CD4-positive, CD25-positive, alpha-beta regulatory T cell (primary cell): Measurements from ENCODE around the gene KIAA0408. TPM values are rescaled to one million over a fixed set of nuclear protein-coding genes. Genes with fewer than 3 reads are reported as not detected.

Experiments
- ATAC-seq, 2 donors: fragments of 150-1000 bp; cut with Tn5 transposase; one replicate each; pipeline ENCODE4 v1.10.0; 2021; ENCODE audit warnings: low read depth in 2 of 2, moderate number of reproducible peaks in 2 of 2, moderate library complexity in 1 of 2
- DNase-seq, 3 donors: peaks; one replicate each; pipeline versions ENCODE4 v3.0.0 to v3.0.0-alpha.2; 2012 to 2022; ENCODE audit warnings: mixed read lengths in 1 of 3
- H3K27ac ChIP-seq: one replicate; pipeline ENCODE4 v1.7.0; 2013; ENCODE audit warnings: mild to moderate bottlenecking, low read length; ENCODE audit not compliant: insufficient read depth, poor library complexity, severe bottlenecking
- H3K27me3 ChIP-seq: one replicate; pipeline ENCODE4 v1.7.0; 2013; ENCODE audit warnings: low read length; ENCODE audit not compliant: control insufficient read depth, insufficient read depth
- H3K36me3 ChIP-seq: one replicate; pipeline ENCODE4 v1.7.0; 2013; ENCODE audit warnings: mild to moderate bottlenecking, low read length, moderate library complexity; ENCODE audit not compliant: control insufficient read depth, insufficient read depth
- H3K4me1 ChIP-seq: 2 replicates; pipeline ENCODE4 v1.7.0; 2013; ENCODE audit warnings: mild to moderate bottlenecking, low read length; ENCODE audit not compliant: insufficient read depth, control insufficient read depth, poor library complexity, severe bottlenecking
- H3K4me3 ChIP-seq: one replicate; pipeline ENCODE4 v1.7.0; 2013; ENCODE audit warnings: low read depth, mild to moderate bottlenecking, low read length, moderate library complexity
- H3K9me3 ChIP-seq, 2 experiments: 1 replicate in 1 of 2; 2 replicates in 1 of 2; pipeline ENCODE4 v1.7.0; 2013; ENCODE audit warnings: low read length in 2 of 2, mild to moderate bottlenecking in 1 of 2, moderate library complexity in 1 of 2; ENCODE audit not compliant: control insufficient read depth in 2 of 2
- H3K27ac Mint-ChIP-seq, 3 donors: one replicate each; pipeline ENCODE4 v1.8.0; 2020 to 2022; ENCODE audit warnings: mild to moderate bottlenecking in 3 of 3, mixed read lengths in 3 of 3, moderate library complexity in 2 of 3
- H3K27me3 Mint-ChIP-seq: one replicate; pipeline ENCODE4 v1.8.0; 2022; ENCODE audit warnings: mild to moderate bottlenecking, mixed read lengths
- H3K36me3 Mint-ChIP-seq: one replicate; pipeline ENCODE4 v1.8.0; 2020; ENCODE audit warnings: mixed read lengths
- H3K4me1 Mint-ChIP-seq, 4 donors: one replicate each; pipeline ENCODE4 v1.8.0; 2020 to 2022; ENCODE audit warnings: mixed read lengths in 4 of 4, mild to moderate bottlenecking in 1 of 4
- H3K4me3 Mint-ChIP-seq, 4 donors: one replicate each; pipeline ENCODE4 v1.8.0; 2020 to 2022; ENCODE audit warnings: mild to moderate bottlenecking in 4 of 4, mixed read lengths in 4 of 4, moderate library complexity in 3 of 4
- H3K9me3 Mint-ChIP-seq, 7 donors: one replicate each; pipeline ENCODE4 v1.8.0; 2020 to 2022; ENCODE audit warnings: mixed read lengths in 7 of 7, mild to moderate bottlenecking in 3 of 7, moderate library complexity in 2 of 7
- polyA plus RNA-seq, 4 donors: library from polyadenylated mRNA; unstranded; fragments of 300-500 nt; fragmentation: Illumina TruSeq; gene quantifications; one replicate each; pipeline ENCODE4 v1.2.3, GENCODE V29; 2021
- total RNA-seq: library from RNA; stranded (reverse); gene quantifications from one replicate; pipeline ENCODE4 v1.2.3, GENCODE V29; 2022

Gene KIAA0408
- total and polyA plus RNA-seq, 5 donors from 2014 or later, result 0.24 to 5.8 (median 0.67) TPM; not detected in 1

DNA sequence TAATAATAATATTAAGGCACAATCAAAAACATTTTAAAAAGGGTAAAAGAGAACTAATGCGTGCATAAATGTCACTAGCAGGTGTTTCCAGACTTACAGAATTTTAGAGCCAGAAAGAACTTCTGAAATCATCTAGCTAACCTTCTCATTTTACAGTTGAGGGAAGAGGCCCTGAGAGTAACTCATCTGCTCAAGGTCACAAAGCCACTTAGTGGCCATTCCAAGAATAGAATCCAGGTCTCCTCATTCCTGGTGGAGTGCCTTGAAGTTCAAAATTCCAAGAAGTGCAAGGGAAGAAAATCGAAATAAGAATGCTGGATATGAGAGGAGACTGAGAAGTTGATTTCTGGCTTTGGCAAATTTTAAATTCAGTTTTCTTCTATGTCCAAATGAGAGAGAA lies 3.2 kb upstream of the KIAA0408 start:
- Histone ChIP-seq H3K4me1 (no peaks in the 10 kb centered on the region), H3K36me3 (no peaks in the 10 kb centered on the region), H3K27ac (no peak overlapping the region), H3K9me3 (no peaks in the 10 kb centered on the region), H3K27me3 (no peaks in the 10 kb centered on the region), H3K4me3 (no peak overlapping the region)
- H3K4me3 Mint-ChIP-seq, result no peak overlapping the region
- peaks cover 4% of the 10 kb centered on the region for H3K27me3 Mint-ChIP-seq
- DNase-seq (no peak), ATAC-seq (no peak)
- H3K27ac Mint-ChIP-seq, result no peak overlapping the region
- no peaks in the 10 kb centered on the region for H3K9me3 Mint-ChIP-seq
- H3K4me1 Mint-ChIP-seq, result peaks cover 0 to 5% (median 0%) of the 10 kb centered on the region in 4 donors
- H3K36me3 Mint-ChIP-seq, result no peaks in the 10 kb centered on the region

DNA sequence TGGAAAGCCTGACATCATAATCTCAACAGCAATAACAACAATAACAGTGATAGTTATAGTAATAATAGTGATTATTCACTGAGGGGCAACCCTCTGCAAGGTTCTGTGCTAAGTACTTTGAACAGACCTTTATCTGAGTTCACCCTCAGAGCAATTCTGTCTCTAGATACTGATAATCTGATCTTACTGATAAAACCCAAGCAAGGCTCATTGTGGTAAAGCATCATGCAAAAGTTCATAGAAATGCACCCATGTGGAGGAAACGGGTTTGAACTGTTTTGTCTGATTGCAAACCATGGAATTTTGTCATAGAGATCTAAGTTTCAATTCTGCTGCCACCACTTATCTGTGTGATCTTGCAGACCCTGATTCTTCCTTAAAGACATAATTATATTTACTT lies 1.3 kb upstream of the KIAA0408 start:
- no peak overlapping the region for H3K27ac ChIP-seq
- H3K36me3 ChIP-seq, result no peaks in the 10 kb centered on the region
- Mint-ChIP-seq H3K36me3 (no peaks in the 10 kb centered on the region), H3K9me3 (no peaks in the 10 kb centered on the region), H3K4me1 (peaks cover 0 to 5% (median 0%) of the 10 kb centered on the region in 4 donors), H3K27ac (no peak overlapping the region), H3K4me3 (no peak overlapping the region), H3K27me3 (peaks cover 4% of the 10 kb centered on the region)
- H3K9me3 ChIP-seq, result no peaks in the 10 kb centered on the region
- DNase-seq (no peak), ATAC-seq (no peak)
- no peak overlapping the region for H3K4me3 ChIP-seq
- no peaks in the 10 kb centered on the region for H3K27me3 ChIP-seq
- no peaks in the 10 kb centered on the region for H3K4me1 ChIP-seq

DNA sequence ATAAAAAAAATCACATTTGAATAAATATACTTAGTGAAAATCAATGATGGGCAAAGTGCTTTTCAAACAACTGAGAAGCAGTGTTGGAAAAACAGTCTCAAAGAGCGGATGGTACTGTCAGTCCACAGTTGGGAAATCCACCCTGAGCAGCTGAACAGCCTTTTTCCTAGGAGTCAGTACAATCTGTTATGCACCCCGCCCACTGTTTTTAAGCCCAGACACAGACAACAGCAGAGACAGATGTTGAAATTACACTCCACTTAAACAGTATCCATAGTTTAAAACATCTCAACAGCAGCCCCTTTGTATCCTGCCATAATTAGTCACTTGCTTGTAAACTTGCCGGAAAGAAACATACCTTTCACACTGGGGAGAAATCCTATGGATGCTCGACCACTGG lies 372 bp downstream of the KIAA0408 start:
- H3K27me3 ChIP-seq, result no peaks in the 10 kb centered on the region
- no peak for DNase-seq
- H3K36me3 Mint-ChIP-seq, result no peaks in the 10 kb centered on the region
- H3K9me3 ChIP-seq, result no peaks in the 10 kb centered on the region
- H3K36me3 ChIP-seq, result no peaks in the 10 kb centered on the region
- H3K9me3 Mint-ChIP-seq, result no peaks in the 10 kb centered on the region
- no peak for ATAC-seq
- no peak overlapping the region for H3K27ac Mint-ChIP-seq
- H3K4me1 Mint-ChIP-seq, result peaks cover 0 to 5% (median 0%) of the 10 kb centered on the region in 4 donors
- H3K27me3 Mint-ChIP-seq, result peaks cover 4% of the 10 kb centered on the region
- no peak overlapping the region for H3K27ac ChIP-seq
- H3K4me1 ChIP-seq, result no peaks in the 10 kb centered on the region
- H3K4me3 ChIP-seq, result no peak overlapping the region
- no peak overlapping the region for H3K4me3 Mint-ChIP-seq

DNA sequence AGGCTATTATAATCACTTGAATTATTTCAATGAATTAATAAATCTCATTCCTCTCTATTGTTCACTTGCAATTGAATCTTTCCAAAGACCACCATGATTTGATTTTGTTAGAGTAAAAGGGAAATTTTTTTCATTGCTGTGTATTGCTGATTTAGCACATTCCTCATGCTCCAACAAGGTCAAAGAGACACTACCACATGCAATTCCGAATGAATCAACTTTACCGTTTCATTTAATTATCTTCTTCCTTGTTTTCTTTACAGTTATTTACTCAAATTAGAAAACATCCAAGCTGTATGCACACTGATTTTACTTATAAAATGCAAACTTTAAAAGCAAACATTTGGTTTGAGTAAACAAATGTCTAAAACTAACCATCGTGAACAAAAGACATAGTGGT lies 967 bp downstream of the KIAA0408 start:
- Mint-ChIP-seq H3K4me3 (no peak overlapping the region), H3K36me3 (no peaks in the 10 kb centered on the region), H3K9me3 (no peaks in the 10 kb centered on the region), H3K27me3 (peaks cover 4% of the 10 kb centered on the region), H3K27ac (no peak overlapping the region), H3K4me1 (peaks cover 0 to 5% (median 0%) of the 10 kb centered on the region in 4 donors)
- no peaks in the 10 kb centered on the region for H3K36me3 ChIP-seq
- ATAC-seq (no peak), DNase-seq (no peak)
- H3K9me3 ChIP-seq, result no peaks in the 10 kb centered on the region
- H3K4me3 ChIP-seq, result no peak overlapping the region
- H3K27me3 ChIP-seq, result no peaks in the 10 kb centered on the region
- no peaks in the 10 kb centered on the region for H3K4me1 ChIP-seq
- H3K27ac ChIP-seq, result no peak overlapping the region

DNA sequence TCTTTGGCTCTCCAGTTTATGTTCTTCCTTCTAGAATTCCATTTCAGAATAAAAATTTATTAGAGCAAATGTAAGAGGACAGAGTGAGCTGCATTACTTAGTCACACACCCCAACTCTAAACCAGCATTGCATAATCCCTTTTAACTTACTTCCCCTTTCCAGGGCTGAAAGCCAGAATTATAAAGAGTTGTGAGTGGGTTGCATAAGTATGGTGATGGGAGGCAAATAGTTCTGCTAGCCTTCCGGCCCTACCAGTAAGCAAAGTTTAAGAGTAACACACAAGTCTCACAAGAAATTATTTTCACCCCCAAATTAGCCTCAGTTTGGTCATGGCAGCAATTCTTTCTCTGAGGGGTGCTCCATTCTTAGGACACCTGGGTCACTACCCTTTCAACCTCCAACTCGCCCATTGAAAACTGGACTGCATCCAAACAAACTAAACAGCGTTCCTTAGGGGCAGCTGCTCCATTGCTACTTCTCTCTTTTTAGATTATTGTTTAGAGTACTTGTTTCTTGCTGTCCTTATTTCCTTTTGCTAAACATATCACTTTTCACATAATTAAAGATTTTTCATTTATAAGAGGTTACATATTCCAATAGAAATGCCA lies 1.6 kb downstream of the KIAA0408 start:
- Mint-ChIP-seq H3K27me3 (peaks cover 4% of the 10 kb centered on the region), H3K9me3 (no peaks in the 10 kb centered on the region), H3K27ac (no peak overlapping the region), H3K36me3 (no peaks in the 10 kb centered on the region), H3K4me1 (peaks cover 0 to 5% (median 0%) of the 10 kb centered on the region in 4 donors), H3K4me3 (no peak overlapping the region)
- no peak overlapping the region for H3K27ac ChIP-seq
- ATAC-seq (no peak), DNase-seq (no peak)
- no peak overlapping the region for H3K4me3 ChIP-seq
- no peaks in the 10 kb centered on the region for H3K9me3 ChIP-seq
- no peaks in the 10 kb centered on the region for H3K27me3 ChIP-seq
- H3K4me1 ChIP-seq, result no peaks in the 10 kb centered on the region
- H3K36me3 ChIP-seq, result no peaks in the 10 kb centered on the region

DNA sequence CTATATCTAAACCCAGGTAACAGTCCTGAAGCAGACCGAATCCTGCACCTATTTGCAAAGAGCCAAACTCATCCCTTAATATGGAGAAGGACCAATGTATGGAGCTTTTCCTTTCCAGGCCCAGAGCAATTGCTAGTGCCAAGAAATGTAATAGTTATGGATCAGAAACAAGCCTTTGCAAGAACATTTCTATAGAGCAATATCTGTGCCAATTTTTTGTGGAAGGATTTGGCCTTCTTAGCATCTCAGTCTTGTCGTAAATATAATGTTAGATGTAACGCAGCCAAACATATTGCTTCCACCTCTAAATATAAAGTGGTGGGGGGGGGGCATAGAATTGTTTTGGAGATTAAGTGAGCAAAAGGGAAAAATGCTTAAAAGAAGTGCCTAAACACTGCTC lies 2.7 kb downstream of the KIAA0408 start:
- ATAC-seq (no peak), DNase-seq (no peak)
- no peaks in the 10 kb centered on the region for H3K36me3 ChIP-seq
- H3K27ac Mint-ChIP-seq, result no peak overlapping the region
- no peak overlapping the region for H3K27ac ChIP-seq
- peaks cover 4% of the 10 kb centered on the region for H3K27me3 Mint-ChIP-seq
- no peak overlapping the region for H3K4me3 Mint-ChIP-seq
- no peaks in the 10 kb centered on the region for H3K27me3 ChIP-seq
- H3K9me3 ChIP-seq, result no peaks in the 10 kb centered on the region
- no peak overlapping the region for H3K4me3 ChIP-seq
- no peaks in the 10 kb centered on the region for H3K36me3 Mint-ChIP-seq
- peaks cover 0 to 5% (median 0%) of the 10 kb centered on the region in 4 donors for H3K4me1 Mint-ChIP-seq
- H3K9me3 Mint-ChIP-seq, result no peaks in the 10 kb centered on the region
- no peaks in the 10 kb centered on the region for H3K4me1 ChIP-seq

DNA sequence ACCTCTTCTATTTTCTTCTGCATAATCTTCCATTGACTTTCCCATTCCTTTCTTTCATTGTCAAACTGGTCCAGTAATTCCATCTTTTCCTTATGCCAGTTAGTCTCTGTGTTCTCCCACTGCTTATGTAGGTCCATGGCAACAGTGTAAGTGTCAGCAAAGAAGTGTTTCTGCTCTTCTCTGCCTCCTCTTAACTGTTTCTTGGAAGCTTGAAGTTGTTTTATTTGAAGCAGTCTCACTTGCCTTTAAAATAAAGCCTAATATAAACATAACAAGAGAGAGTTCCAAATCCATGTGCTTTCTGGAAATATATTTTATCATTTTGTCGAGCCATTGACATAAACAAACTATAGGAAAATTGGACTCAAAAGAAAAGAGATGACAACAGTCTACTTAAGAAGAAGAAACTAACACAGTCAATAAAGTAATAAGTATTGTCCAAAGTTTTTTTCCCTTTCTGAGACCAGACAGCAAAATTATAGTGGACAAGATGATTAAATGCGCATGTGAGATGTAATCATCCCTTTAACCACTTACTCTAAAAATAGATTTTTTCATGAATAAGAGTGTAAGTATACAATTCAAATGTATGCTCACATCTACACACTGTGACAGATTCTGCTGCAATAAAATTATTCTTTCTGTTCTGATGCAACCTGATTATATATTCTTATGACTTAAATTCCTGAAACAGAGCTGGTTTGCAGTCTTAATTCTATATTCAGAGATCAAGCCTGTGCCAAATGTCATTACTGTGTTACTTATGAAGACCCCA lies 5.2 kb downstream of the KIAA0408 start:
- Histone ChIP-seq H3K9me3 (no peaks in the 10 kb centered on the region), H3K27me3 (no peaks in the 10 kb centered on the region), H3K4me3 (no peak overlapping the region), H3K36me3 (peaks cover 5% of the 10 kb centered on the region), H3K4me1 (no peaks in the 10 kb centered on the region), H3K27ac (no peak overlapping the region)
- H3K9me3 Mint-ChIP-seq, result no peaks in the 10 kb centered on the region
- peaks cover 6% of the 10 kb centered on the region for H3K27me3 Mint-ChIP-seq
- no peak overlapping the region for H3K27ac Mint-ChIP-seq
- H3K4me3 Mint-ChIP-seq, result no peak overlapping the region
- no peaks in the 10 kb centered on the region for H3K4me1 Mint-ChIP-seq
- ATAC-seq (no peak), DNase-seq (no peak)
- peaks cover 13% of the 10 kb centered on the region for H3K36me3 Mint-ChIP-seq

DNA sequence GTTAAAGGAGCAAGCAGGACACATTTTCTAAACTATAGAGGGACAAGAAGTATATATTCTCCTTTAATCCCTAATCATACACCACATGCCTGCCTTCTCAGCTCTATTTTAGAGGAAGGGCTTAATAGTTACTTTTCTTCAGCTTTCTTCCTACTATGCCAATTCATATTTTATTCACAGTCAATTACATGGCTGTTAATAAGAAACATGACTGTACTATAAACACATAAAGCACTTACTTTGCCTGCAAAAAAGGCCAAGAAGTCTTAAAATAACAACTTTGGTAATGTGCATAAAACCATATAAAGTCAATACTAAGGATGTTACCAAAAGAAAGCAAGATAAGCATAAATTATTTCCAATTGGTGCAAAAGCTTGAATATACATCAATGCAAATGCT lies 6.4 kb downstream of the KIAA0408 start:
- Histone ChIP-seq H3K4me1 (no peaks in the 10 kb centered on the region), H3K4me3 (no peak overlapping the region), H3K27me3 (no peaks in the 10 kb centered on the region), H3K9me3 (no peaks in the 10 kb centered on the region), H3K36me3 (peaks cover 6% of the 10 kb centered on the region), H3K27ac (no peak overlapping the region)
- DNase-seq (no peak), ATAC-seq (no peak)
- no peak overlapping the region for H3K27ac Mint-ChIP-seq
- H3K36me3 Mint-ChIP-seq, result peaks cover 14% of the 10 kb centered on the region
- peaks cover 5% of the 10 kb centered on the region for H3K27me3 Mint-ChIP-seq
- no peak overlapping the region for H3K4me3 Mint-ChIP-seq
- H3K4me1 Mint-ChIP-seq, result no peaks in the 10 kb centered on the region
- no peaks in the 10 kb centered on the region for H3K9me3 Mint-ChIP-seq
